HepG2 (cell line): Measurements from ENCODE around the gene SLC5A10.

Experiments used
- BRD4 ChIP-seq: sonication (generic); formaldehyde crosslinking; IDR thresholded peaks from 2 replicates; pipeline ENCODE4 v1.4.0; 2020; ENCODE audit warnings: missing genetic modification reagents
- FLYWCH1 ChIP-seq: sonication (generic); formaldehyde crosslinking; IDR thresholded peaks from 2 replicates; pipeline ENCODE4 v1.8.1; 2023; ENCODE audit warnings: mild to moderate bottlenecking, missing genetic modification reagents
- GATAD1 ChIP-seq: IDR thresholded peaks from 2 replicates; pipeline ENCODE4 v1.6.1; 2016; ENCODE audit warnings: missing genetic modification reagents, missing compliant biosample characterization
- POLR2A ChIP-seq, 2 experiments: IDR thresholded peaks; 2 replicates each; pipeline ENCODE4 v1.6.1; 2011; ENCODE audit warnings: low read depth in 2 of 2, low read length in 2 of 2, mild to moderate bottlenecking in 1 of 2, moderate library complexity in 1 of 2; ENCODE audit not compliant: insufficient read depth in 1 of 2
- RAD21 ChIP-seq: fragments of 450-650 bp; formaldehyde crosslinking; IDR thresholded peaks from 2 replicates; pipeline ENCODE4 v1.5.0; 2020; ENCODE audit warnings: mild to moderate bottlenecking
- RXRA ChIP-seq: sonication (generic); formaldehyde crosslinking; IDR thresholded peaks from 2 replicates; pipeline ENCODE4 v1.5.1; 2020; ENCODE audit warnings: missing genetic modification reagents
- ZNF709 ChIP-seq: sonication (generic); formaldehyde crosslinking; IDR thresholded peaks from 2 replicates; pipeline ENCODE4 v1.5.0; 2020; ENCODE audit warnings: mild to moderate bottlenecking, missing genetic modification reagents
- ZNF766 ChIP-seq: sonication (generic); formaldehyde crosslinking; IDR thresholded peaks from 2 replicates; pipeline ENCODE4 v1.5.0; 2020; ENCODE audit warnings: missing genetic modification reagents, borderline replicate concordance
- TF ChIP-seq, protein P1 (sequence below): sonication (generic); formaldehyde crosslinking; IDR thresholded peaks from 2 replicates; pipeline ENCODE4 v1.5.0; 2020; ENCODE audit warnings: mild to moderate bottlenecking, missing genetic modification reagents, moderate library complexity
- TF ChIP-seq, protein P2 (sequence below): conservative IDR thresholded peaks from 2 replicates; pipeline ENCODE4 v1.6.1; 2018; ENCODE audit warnings: missing genetic modification reagents

DNA sequence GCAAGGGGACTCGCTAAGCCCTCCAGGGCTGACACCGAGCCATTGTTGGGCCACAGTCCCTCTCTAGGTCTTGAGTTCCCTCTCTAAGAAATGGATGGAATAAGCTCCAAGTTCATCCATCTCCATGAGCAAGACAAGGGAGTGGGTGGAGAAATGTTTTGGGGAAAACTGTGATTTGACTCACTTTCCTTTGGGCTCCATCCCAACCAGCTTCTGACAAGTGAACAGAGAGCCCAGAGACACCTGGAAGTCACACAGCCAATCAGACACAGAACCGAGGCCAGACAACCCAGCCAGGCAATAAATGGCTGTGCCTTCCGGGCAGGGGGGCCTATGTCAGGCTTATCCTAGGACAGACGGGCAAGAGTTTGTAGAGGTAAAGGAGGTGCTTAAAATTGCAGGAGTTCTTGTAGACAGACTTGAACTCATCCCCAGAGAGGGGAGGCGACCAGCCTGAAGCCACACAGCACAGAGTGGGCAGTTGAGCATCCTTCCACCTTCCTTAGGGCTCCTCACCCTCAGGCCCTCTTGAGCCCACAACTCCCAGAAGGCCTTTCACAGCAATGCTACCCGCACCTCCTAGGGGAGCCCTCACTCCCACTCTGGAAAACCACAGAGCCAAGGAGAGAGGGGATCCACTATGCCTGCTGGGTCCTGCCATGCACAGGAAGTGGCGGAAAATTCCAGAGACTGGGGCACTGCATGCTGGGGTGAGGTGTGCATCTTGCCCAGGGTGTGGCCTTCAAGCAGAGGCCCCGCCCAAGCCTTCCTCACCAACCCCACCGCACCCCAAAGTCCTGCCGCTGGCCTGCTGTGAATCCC is 62.1 kb downstream of the SLC5A10 start:
- no peak for TF ChIP-seq RXRA (CRISPR knock-in tag)
- no peak for TF ChIP-seq ZNF766 (CRISPR knock-in tag)
- TF ChIP-seq, protein P1, sequence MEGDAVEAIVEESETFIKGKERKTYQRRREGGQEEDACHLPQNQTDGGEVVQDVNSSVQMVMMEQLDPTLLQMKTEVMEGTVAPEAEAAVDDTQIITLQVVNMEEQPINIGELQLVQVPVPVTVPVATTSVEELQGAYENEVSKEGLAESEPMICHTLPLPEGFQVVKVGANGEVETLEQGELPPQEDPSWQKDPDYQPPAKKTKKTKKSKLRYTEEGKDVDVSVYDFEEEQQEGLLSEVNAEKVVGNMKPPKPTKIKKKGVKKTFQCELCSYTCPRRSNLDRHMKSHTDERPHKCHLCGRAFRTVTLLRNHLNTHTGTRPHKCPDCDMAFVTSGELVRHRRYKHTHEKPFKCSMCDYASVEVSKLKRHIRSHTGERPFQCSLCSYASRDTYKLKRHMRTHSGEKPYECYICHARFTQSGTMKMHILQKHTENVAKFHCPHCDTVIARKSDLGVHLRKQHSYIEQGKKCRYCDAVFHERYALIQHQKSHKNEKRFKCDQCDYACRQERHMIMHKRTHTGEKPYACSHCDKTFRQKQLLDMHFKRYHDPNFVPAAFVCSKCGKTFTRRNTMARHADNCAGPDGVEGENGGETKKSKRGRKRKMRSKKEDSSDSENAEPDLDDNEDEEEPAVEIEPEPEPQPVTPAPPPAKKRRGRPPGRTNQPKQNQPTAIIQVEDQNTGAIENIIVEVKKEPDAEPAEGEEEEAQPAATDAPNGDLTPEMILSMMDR (CRISPR knock-in tag): no peak
- no peak for TF ChIP-seq ZNF709 (CRISPR knock-in tag)
- TF ChIP-seq BRD4 (CRISPR knock-in tag): no peak
- TF ChIP-seq GATAD1: no peak
- TF ChIP-seq RAD21 (CRISPR knock-in tag): no peak
- no peak for TF ChIP-seq FLYWCH1 (CRISPR knock-in tag)
- TF ChIP-seq, protein P2, sequence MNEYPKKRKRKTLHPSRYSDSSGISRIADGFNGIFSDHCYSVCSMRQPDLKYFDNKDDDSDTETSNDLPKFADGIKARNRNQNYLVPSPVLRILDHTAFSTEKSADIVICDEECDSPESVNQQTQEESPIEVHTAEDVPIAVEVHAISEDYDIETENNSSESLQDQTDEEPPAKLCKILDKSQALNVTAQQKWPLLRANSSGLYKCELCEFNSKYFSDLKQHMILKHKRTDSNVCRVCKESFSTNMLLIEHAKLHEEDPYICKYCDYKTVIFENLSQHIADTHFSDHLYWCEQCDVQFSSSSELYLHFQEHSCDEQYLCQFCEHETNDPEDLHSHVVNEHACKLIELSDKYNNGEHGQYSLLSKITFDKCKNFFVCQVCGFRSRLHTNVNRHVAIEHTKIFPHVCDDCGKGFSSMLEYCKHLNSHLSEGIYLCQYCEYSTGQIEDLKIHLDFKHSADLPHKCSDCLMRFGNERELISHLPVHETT (CRISPR knock-in tag): no peak
- no peak for TF ChIP-seq POLR2A (IDR thresholded peaks at IDR 0.05; ENCODE audit: insufficient read depth in 1 of 2, low read depth in 2 of 2, low read length in 2 of 2)
